Stimulated activated CD8-positive, alpha-beta memory T cell treated with anti-CD3 and anti-CD28 coated beads, Interleukin-12 subunit alpha, Interleukin-12 subunit beta, amount 100 ng/mL, for 1 hour (primary cell): ENCODE measurements around the gene DYNLRB1.

Experiments
- DNase-seq: peaks from one replicate; pipeline ENCODE4 v3.0.0-alpha.2; 2020; ENCODE audit warnings: low read depth

The DYNLRB1 gene

DNA sequence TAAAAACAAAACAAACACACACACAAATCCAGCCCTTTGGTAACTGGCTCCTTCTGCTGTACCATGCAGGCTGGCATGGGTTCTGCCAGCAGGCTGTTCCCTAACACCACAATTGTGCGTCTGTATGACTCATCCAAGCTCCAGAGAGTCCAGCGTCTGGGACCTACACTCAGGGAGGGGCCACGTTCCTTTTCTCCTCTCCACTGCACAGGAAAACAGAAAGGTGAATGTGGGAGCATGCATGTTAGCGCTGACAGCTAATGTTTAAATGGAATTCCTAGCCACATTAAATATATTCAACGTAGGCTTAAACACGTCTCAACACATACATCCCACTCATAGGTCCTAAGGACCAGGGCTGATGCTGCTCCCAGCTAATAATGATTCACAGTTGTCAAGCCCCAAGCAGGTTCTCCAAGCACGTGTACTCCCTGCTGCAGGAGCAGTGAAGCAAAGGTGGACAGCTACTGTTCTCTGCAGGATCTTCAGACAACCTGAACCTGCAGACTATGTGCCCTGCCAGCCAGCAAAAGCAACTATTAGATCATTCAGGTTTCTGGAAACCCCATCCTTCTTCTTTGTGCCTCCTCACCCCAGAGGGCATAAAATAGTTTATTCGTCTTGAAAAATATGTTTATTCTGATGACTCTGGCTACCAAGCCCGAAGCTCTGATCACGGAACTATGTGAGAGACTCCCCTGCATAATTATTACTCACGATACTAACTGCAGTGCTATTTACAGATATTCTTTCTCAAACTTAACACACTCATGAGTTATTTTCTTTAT lies 63.2 kb downstream of the DYNLRB1 start:
- DNase-seq, result no peak

DNA sequence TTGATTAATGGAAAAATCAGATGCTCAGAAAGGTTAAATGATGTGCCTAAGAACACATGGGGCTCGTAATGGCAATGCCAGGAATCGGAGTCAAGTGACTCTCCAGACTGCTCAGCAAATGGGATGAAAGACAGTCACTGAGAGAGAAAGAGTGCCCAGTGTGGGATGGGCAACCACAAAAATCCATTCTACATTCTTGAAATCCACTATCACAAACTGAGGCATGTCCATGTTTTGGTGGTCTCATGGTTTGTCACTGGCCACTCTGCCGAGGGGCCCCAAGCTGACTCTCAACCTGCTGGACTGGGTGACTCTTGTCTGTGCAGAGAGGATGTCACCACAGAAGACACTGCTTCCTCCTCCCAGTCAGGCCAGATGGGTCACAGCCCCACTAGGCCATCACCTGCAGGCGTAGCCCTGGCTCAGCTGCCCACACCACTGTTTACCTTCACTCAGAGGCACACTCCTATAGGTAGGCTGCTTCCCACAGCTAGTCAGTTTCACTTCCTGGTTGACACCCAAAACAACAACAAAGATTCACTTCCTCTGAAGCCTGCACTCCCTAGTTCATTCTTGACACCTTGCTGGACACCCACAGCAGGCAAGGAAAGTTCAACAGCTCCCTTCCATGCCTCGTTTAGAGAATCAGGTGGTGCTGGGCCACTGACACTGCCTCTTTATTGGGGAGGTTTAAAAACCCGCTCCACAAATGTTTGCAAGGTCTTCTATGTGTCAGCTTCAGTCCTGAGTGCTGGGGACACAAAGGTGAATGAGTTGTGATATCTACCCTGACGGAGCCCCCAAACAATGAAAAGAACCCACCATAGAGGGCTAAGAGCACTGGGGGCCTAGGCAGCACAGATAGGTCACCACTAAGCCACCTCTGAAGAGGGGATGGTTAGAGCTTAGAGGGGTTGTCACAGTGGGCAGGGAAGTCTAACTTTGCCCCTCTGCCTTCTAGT lies 64.0 kb downstream of the DYNLRB1 start:
- no peak for DNase-seq

DNA sequence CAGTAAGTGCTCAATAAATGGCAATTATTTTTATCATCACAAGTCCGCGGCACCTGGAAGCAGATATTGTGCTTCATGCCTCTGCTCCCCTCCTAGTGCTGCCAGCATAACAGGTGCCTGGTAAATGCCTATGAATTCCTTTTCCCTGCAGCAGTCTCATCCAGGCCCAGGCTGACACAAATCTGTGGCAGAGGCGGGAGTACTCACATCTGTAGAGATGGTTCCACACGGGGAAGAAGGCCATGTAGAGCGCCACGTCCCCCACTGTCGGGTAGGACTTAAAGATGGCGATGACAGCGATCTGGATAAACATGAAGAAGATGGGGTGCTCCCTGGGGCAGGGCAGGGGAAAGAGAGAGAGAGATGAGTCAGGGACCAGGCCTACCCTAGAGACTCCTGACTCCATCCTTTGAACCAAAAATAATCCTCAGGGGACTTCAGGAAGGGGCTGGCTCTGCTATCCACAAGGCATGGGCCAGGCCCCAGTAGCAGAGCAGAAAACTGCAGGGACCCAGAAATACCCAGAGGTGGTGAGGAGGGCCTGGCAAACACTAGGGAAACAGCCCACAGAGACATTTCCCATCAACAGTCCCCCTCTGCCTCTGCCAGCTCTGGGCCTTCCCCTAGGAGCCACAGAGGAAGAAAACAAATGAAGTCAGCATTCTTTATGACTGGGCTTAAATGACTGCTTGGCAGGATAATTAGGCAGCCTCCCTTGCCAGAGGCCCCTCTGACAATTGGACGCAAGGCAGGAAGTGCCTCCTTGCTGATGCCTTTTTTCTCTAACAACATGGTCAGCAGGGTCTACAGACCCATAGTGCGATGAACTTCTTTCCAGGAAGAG lies 65.3 kb downstream of the DYNLRB1 start:
- no peak for DNase-seq

DNA sequence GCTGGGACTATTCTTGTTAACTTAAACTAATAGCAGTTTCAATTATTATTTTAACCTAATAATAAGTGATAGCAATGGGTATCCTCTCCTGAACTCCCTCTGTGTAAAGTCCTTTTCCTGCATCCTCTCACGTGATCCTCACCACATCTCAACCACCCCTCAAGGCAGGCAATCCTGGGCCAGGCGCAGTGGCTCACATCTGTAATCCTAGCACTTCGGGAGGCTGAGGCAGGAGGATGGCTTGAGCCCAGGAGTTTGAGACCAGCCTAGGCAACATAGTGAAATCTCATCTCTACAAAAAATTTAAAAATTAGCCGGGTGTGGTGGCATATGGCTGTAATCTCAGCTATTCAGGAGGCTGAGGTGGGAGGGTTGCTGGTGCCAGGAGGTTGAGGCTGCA lies 66.0 kb downstream of the DYNLRB1 start:
- no peak for DNase-seq

DNA sequence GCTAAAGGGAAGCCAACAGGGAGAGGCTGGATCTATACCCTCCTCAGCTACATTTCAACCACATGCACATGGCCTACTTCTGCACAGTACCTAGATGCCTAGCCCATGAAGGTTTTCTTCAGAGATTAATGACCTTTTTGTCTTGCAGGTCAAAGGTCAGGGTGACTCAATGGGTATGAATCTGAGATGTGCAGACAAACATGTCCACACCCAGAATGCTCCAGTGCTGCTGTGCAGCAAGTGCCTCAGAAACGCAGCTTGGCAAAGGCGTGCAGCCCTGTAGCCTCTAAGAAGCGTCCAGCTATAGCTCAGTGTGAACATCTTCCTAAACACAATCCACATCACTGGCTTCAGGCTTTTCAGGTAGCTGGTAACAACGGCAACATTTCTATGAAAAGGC lies 66.7 kb downstream of the DYNLRB1 start:
- no peak for DNase-seq

DNA sequence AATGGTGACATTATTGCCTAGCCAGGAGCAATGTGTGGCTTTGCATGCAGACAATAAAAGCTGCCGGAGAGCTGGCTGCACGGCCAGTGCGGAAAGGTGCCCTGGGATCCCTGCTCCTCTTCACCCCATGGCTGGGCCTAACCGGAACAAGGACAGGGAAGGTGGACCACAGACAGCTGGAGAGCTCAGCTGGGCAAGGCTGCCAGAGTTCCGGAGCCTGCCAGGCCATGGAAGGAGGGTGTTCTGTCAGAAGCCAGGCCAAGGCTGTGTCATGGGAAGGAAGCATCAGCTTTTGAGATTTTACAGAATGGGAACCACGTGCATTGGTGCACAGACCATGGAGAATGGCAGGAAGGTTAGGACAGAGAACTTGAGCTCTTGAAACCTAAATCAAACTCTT lies 67.3 kb downstream of the DYNLRB1 start:
- no peak for DNase-seq

DNA sequence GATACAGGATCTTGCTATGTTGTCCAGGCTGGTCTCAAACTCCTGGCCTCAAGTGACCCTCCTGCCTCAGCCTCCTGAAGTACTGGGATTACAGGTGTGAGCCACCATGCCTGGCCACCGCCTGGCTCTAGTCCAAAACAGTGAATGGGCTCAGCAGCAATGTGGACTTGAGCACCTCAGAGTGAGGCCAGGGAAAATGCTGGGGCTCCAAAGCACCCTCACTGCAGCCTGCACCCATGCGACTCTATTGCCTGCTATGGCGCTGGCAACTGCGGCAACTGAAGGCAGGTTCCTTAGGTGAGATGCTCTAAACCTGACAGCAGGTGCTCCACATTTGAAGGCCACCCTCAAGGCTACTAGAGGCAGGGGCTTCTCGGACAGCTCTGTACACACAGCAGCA lies 68.8 kb downstream of the DYNLRB1 start:
- no peak for DNase-seq

DNA sequence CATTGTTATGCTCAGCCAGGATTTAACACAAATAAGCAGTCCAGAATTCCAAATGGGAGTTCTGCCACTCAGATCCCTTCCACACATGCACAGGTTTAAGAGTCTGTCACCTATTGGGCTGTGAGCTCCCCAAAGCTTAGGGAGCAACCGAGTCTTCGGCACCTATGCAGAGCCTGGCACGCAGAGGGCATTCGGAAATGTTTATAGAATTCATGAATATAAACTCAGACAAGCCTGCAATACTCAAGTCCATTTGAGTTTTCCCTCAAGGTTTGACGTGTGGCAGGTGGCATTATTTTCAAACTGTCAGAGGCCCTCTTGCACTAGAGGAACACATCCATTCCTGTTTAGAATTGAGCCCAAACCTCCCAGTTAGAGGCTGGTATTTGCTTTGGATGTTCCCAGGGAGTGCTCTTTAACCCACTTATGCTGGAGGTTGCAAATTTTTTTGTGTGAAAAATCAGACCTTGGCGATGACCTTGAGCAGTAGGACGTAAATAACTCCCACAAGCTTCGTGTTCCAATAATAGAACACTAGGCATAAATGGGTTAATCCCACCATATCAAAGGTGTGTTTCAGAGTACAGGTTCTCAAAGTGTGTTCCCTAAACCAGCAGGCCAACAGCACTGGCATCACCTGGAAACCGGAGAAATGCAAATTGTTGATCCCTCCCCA lies 70.4 kb downstream of the DYNLRB1 start:
- no peak for DNase-seq
